ENCODE measurements around the gene PRMT1.

Gene PRMT1

DNA sequence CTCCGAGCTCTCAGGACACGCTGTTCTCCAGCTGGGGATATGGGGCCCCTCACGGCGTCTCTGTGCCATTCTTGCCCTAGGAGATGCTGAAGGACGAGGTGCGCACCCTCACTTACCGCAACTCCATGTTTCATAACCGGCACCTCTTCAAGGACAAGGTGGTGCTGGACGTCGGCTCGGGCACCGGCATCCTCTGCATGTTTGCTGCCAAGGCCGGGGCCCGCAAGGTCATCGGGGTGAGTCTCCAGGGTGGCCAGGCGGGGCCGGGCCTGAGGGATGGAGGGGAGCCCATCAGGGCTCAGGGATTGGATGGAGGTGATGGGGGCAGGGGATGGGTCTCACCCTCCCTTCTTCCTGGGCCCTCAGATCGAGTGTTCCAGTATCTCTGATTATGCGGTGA lies 4.8 kb downstream of the PRMT1 start:
- no peak overlapping the region for H3K4me3 ChIP-seq (ENCODE audit: low read length in 2 of 2)
- peaks cover 12 to 15% of the 10 kb centered on the region in 2 donors for H3K4me1 ChIP-seq (ENCODE audit: control insufficient read depth in 2 of 2, insufficient read depth in 2 of 2, low read length in 2 of 2)
- no peak overlapping the region for H3K27ac ChIP-seq (ENCODE audit: low read depth in 2 of 2, low read length in 2 of 2)
- no peaks in the 10 kb centered on the region for H3K9me3 ChIP-seq (ENCODE audit: control insufficient read depth in 2 of 2, low read length in 2 of 2)
- peaks cover 20 to 30% of the 10 kb centered on the region in 2 donors for H3K36me3 ChIP-seq (ENCODE audit: control insufficient read depth in 2 of 2, insufficient read depth in 2 of 2, low read length in 2 of 2)
- no peaks in the 10 kb centered on the region for H3K27me3 ChIP-seq (ENCODE audit: control insufficient read depth in 2 of 2, insufficient read depth in 2 of 2, low read length in 2 of 2)
- no peak overlapping the region for H3K9ac ChIP-seq (ENCODE audit: low read depth in 1 of 2, low read length in 2 of 2)

DNA sequence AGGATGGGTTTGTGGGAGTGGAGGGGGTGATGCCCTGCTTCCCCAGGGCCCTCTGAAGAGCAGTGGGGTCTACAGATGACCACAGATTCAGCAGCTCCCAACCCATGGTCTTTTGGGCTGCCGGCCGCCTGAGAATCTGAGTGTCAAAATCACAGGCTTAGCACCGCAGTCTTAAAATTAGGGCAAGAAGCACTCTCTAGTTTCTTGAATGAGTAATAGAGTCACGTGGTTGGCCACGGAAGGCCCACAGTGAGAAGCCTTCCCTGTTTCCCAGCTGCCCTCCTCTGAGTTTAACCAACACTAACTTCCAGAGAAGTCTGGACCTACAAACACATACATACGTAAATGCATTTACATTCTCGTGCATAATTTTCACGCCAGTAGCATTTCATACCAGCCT lies 5.2 kb downstream of the PRMT1 start:
- Histone ChIP-seq H3K27me3 (ENCODE audit: control insufficient read depth in 2 of 2, insufficient read depth in 2 of 2, low read length in 2 of 2) (no peaks in the 10 kb centered on the region), H3K9ac (ENCODE audit: low read depth in 1 of 2, low read length in 2 of 2) (no peak overlapping the region), H3K4me3 (ENCODE audit: low read length in 2 of 2) (no peak overlapping the region), H3K36me3 (ENCODE audit: control insufficient read depth in 2 of 2, insufficient read depth in 2 of 2, low read length in 2 of 2) (peaks cover 20 to 30% of the 10 kb centered on the region in 2 donors), H3K27ac (ENCODE audit: low read depth in 2 of 2, low read length in 2 of 2) (no peak overlapping the region), H3K4me1 (ENCODE audit: control insufficient read depth in 2 of 2, insufficient read depth in 2 of 2, low read length in 2 of 2) (peaks cover 12 to 15% of the 10 kb centered on the region in 2 donors), H3K9me3 (ENCODE audit: control insufficient read depth in 2 of 2, low read length in 2 of 2) (no peaks in the 10 kb centered on the region)

DNA sequence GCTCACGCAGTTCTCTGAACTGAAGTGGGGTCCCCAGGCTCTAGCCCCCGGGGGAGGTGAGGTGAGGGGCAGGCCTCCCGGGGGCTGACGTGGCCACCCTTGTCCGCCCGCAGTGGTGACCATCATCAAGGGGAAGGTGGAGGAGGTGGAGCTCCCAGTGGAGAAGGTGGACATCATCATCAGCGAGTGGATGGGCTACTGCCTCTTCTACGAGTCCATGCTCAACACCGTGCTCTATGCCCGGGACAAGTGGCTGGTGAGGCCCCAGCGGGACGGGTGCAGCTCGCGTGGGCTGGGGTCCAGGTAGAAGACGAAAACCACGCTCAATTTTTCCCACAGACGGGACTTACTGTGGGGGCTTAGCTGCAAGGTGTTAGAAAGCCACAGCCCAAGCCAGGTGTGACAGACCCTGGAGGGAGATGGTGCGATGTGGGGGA lies 6.8 kb downstream of the PRMT1 start:
- Histone ChIP-seq H3K27ac (ENCODE audit: low read depth in 2 of 2, low read length in 2 of 2) (no peak overlapping the region), H3K27me3 (ENCODE audit: control insufficient read depth in 2 of 2, insufficient read depth in 2 of 2, low read length in 2 of 2) (no peaks in the 10 kb centered on the region), H3K9me3 (ENCODE audit: control insufficient read depth in 2 of 2, low read length in 2 of 2) (no peaks in the 10 kb centered on the region), H3K36me3 (ENCODE audit: control insufficient read depth in 2 of 2, insufficient read depth in 2 of 2, low read length in 2 of 2) (peaks cover 20 to 30% of the 10 kb centered on the region in 2 donors), H3K9ac (ENCODE audit: low read depth in 1 of 2, low read length in 2 of 2) (no peak overlapping the region), H3K4me1 (ENCODE audit: control insufficient read depth in 2 of 2, insufficient read depth in 2 of 2, low read length in 2 of 2) (peaks cover 8 to 12% of the 10 kb centered on the region in 2 donors), H3K4me3 (ENCODE audit: low read length in 2 of 2) (no peak overlapping the region)

DNA sequence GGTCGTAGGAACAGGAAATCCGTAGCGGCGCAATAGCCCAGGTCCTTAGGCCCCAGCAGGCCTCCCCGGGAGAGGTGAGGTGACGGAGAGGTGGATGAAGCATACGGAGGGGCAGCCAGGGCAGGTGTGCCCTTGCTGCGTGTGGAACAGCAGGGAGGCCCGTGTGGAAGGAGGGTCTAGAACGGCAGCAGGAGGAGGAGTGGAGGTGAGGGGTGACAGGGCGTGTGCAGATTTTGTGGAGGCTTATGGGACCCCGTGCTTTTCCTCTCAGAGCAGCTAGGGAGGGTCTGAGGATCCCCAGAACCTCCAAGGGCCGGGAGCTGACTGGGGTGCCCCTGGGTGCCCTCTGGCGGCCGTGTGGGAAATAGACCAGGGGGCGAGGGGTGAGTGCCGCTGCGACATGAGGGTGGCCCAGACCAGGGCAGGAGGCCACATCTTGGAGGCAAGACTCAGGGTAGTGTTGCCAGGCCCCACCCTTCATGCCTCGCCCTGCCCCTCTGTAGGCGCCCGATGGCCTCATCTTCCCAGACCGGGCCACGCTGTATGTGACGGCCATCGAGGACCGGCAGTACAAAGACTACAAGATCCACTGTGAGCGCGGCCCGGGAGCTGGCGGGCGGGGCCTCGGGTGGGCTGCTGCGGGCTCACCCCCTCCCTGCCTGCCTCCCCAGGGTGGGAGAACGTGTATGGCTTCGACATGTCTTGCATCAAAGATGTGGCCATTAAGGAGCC lies 7.3 kb downstream of the PRMT1 start:
- H3K27me3 ChIP-seq (ENCODE audit: control insufficient read depth in 2 of 2, insufficient read depth in 2 of 2, low read length in 2 of 2): no peaks in the 10 kb centered on the region
- H3K4me1 ChIP-seq (ENCODE audit: control insufficient read depth in 2 of 2, insufficient read depth in 2 of 2, low read length in 2 of 2): peaks cover 8 to 10% of the 10 kb centered on the region in 2 donors
- H3K4me3 ChIP-seq (ENCODE audit: low read length in 2 of 2): no peak overlapping the region
- no peak overlapping the region for H3K9ac ChIP-seq (ENCODE audit: low read depth in 1 of 2, low read length in 2 of 2)
- H3K27ac ChIP-seq (ENCODE audit: low read depth in 2 of 2, low read length in 2 of 2): no peak overlapping the region
- H3K9me3 ChIP-seq (ENCODE audit: control insufficient read depth in 2 of 2, low read length in 2 of 2): no peaks in the 10 kb centered on the region
- H3K36me3 ChIP-seq (ENCODE audit: control insufficient read depth in 2 of 2, insufficient read depth in 2 of 2, low read length in 2 of 2): peaks cover 20 to 30% of the 10 kb centered on the region in 2 donors

DNA sequence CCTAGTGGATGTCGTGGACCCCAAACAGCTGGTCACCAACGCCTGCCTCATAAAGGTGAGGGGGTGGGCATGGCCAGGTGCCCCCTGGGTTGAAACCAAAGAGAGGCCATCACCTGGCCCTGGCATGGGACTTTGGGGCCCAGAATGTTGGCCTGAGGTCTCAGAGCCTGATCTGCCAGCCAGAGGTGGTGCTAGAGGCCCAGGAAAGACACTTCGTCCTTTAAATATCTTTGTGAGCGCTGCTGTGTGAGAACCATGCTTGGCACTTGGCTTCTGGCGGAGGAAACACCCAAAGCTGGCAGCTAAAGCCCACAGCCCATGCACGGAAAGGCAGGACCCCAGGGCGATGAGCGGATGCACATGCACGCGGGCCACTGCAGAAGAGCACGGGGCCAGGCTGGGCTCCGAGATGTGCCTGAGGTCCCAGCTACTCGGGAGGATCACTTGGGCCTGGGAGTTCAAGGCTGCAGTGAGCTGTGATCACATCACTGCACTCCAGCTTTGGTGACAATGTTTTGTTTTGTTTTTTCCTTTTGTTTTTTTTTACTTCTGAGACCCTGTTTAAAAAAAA lies 8.0 kb downstream of the PRMT1 start:
- H3K4me3 ChIP-seq (ENCODE audit: low read length in 2 of 2): no peak overlapping the region
- H3K36me3 ChIP-seq (ENCODE audit: control insufficient read depth in 2 of 2, insufficient read depth in 2 of 2, low read length in 2 of 2): peaks cover 20 to 30% of the 10 kb centered on the region in 2 donors
- H3K27ac ChIP-seq (ENCODE audit: low read depth in 2 of 2, low read length in 2 of 2): no peak overlapping the region
- H3K9ac ChIP-seq (ENCODE audit: low read depth in 1 of 2, low read length in 2 of 2): no peak overlapping the region
- no peaks in the 10 kb centered on the region for H3K27me3 ChIP-seq (ENCODE audit: control insufficient read depth in 2 of 2, insufficient read depth in 2 of 2, low read length in 2 of 2)
- H3K4me1 ChIP-seq (ENCODE audit: control insufficient read depth in 2 of 2, insufficient read depth in 2 of 2, low read length in 2 of 2): peaks cover 11 to 15% of the 10 kb centered on the region in 2 donors
- H3K9me3 ChIP-seq (ENCODE audit: control insufficient read depth in 2 of 2, low read length in 2 of 2): no peaks in the 10 kb centered on the region

DNA sequence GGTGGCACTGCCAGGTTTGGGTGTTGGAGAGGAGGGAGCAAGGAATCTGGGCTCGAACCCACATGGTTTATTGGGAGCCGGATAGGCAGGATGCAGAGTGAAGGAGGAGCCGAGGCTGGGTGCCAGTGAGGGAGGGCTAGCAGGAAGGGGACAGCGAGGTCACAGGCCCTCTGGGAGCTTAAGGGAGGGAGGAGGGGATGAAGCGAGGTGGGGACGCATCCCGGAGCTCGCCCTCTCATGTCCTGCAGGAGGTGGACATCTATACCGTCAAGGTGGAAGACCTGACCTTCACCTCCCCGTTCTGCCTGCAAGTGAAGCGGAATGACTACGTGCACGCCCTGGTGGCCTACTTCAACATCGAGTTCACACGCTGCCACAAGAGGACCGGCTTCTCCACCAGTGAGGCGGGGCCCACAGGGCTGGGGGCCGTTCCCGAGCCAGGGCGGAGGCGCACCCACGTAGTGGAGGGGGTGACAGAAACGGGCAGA lies 8.8 kb downstream of the PRMT1 start:
- peaks cover 14% of the 10 kb centered on the region in 2 donors for H3K4me1 ChIP-seq (ENCODE audit: control insufficient read depth in 2 of 2, insufficient read depth in 2 of 2, low read length in 2 of 2)
- no peaks in the 10 kb centered on the region for H3K9me3 ChIP-seq (ENCODE audit: control insufficient read depth in 2 of 2, low read length in 2 of 2)
- no peak overlapping the region for H3K9ac ChIP-seq (ENCODE audit: low read depth in 1 of 2, low read length in 2 of 2)
- H3K27ac ChIP-seq (ENCODE audit: low read depth in 2 of 2, low read length in 2 of 2): no peak overlapping the region
- peaks cover 20 to 29% of the 10 kb centered on the region in 2 donors for H3K36me3 ChIP-seq (ENCODE audit: control insufficient read depth in 2 of 2, insufficient read depth in 2 of 2, low read length in 2 of 2)
- peaks cover 0 to 6% of the 10 kb centered on the region in 2 donors for H3K27me3 ChIP-seq (ENCODE audit: control insufficient read depth in 2 of 2, insufficient read depth in 2 of 2, low read length in 2 of 2)
- H3K4me3 ChIP-seq (ENCODE audit: low read length in 2 of 2): no peak overlapping the region

DNA sequence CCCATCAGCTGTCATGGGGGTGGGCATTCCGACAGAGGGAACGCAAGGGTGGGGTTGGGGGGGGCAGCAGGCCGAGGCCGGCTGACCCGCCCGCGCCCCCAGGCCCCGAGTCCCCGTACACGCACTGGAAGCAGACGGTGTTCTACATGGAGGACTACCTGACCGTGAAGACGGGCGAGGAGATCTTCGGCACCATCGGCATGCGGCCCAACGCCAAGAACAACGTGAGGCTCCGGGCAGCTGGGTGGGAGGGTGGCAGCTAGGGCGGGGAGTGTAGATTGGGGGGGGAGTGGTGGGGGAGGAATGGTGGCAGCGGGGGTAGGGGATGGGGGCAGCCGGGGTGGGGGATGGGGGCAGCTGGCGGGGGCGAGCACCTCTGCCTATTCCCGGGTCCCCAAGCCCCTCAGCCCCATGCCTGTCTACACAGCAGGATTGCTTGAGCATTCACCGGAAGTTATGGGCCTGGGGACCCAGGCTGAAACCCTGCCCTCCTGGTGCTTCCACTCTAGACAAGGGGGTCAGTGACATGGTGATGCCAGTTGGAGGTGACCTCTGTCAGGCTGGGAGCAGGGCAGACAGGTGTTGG lies 9.5 kb downstream of the PRMT1 start:
- no peaks in the 10 kb centered on the region for H3K9me3 ChIP-seq (ENCODE audit: control insufficient read depth in 2 of 2, low read length in 2 of 2)
- H3K36me3 ChIP-seq (ENCODE audit: control insufficient read depth in 2 of 2, insufficient read depth in 2 of 2, low read length in 2 of 2): peaks cover 20 to 28% of the 10 kb centered on the region in 2 donors
- H3K4me3 ChIP-seq (ENCODE audit: low read length in 2 of 2): no peak overlapping the region
- no peak overlapping the region for H3K9ac ChIP-seq (ENCODE audit: low read depth in 1 of 2, low read length in 2 of 2)
- no peak overlapping the region for H3K27ac ChIP-seq (ENCODE audit: low read depth in 2 of 2, low read length in 2 of 2)
- peaks cover 5 to 11% of the 10 kb centered on the region in 2 donors for H3K27me3 ChIP-seq (ENCODE audit: control insufficient read depth in 2 of 2, insufficient read depth in 2 of 2, low read length in 2 of 2)
- peaks cover 13 to 14% of the 10 kb centered on the region in 2 donors for H3K4me1 ChIP-seq (ENCODE audit: control insufficient read depth in 2 of 2, insufficient read depth in 2 of 2, low read length in 2 of 2)

DNA sequence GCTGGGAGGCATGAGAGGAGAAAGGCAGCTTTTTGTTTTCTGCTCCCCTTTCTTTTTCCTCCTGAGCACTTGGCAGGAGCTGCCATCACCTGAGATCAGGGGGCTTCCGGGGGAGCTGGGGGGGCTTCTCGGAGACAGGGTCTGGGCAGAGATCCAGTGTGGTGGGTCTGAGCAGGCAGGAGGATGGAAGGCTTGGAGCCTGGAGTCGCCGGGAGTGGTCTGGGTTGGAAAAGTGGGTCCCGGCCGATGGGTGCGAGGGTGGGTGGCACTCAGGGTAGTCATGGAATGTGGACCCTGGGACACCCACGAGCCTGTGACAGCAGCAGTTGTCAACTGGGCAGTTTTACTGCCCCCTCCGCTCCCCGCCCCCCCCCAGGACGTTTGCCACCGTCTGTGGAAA lies 10.1 kb downstream of the PRMT1 start:
- H3K36me3 ChIP-seq (ENCODE audit: control insufficient read depth in 2 of 2, insufficient read depth in 2 of 2, low read length in 2 of 2): peaks cover 15 to 26% of the 10 kb centered on the region in 2 donors
- peaks cover 7 to 14% of the 10 kb centered on the region in 2 donors for H3K27me3 ChIP-seq (ENCODE audit: control insufficient read depth in 2 of 2, insufficient read depth in 2 of 2, low read length in 2 of 2)
- no peaks in the 10 kb centered on the region for H3K9me3 ChIP-seq (ENCODE audit: control insufficient read depth in 2 of 2, low read length in 2 of 2)
- no peak overlapping the region for H3K27ac ChIP-seq (ENCODE audit: low read depth in 2 of 2, low read length in 2 of 2)
- peaks cover 13 to 14% of the 10 kb centered on the region in 2 donors for H3K4me1 ChIP-seq (ENCODE audit: control insufficient read depth in 2 of 2, insufficient read depth in 2 of 2, low read length in 2 of 2)
- no peak overlapping the region for H3K4me3 ChIP-seq (ENCODE audit: low read length in 2 of 2)
- H3K9ac ChIP-seq (ENCODE audit: low read depth in 1 of 2, low read length in 2 of 2): no peak overlapping the region

DNA sequence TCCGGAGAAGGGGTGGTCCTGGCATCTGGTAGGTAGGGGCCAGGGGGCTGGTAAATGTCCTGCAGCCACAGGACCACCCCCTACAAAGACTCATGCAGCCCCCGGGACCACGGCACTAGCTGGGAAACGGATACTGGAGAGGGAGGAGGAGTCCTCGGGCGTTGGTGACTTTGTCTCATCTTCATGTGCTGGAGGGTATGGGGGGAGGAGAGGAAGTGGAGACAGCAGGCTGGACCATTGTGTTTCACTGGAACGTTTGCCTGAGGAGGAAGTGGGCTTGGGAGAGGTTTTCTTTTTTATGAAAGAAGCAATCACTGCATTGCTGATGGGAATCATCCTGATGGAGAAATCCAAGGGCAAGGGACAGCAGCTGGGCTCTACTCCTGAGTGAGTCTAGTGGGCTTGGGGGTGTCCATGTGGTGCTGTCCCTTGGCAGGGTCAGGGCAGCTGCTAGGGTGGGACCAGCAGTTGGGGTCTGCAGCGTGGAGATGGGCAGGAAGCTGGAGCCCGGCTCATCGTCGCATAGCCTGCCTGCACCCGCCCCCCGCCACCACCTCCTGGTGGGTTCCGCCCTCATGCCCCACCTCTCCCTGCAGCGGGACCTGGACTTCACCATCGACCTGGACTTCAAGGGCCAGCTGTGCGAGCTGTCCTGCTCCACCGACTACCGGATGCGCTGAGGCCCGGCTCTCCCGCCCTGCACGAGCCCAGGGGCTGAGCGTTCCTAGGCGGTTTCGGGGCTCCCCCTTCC lies 10.7 kb downstream of the PRMT1 start:
- H3K9ac ChIP-seq (ENCODE audit: low read depth in 1 of 2, low read length in 2 of 2): no peak overlapping the region
- H3K27me3 ChIP-seq (ENCODE audit: control insufficient read depth in 2 of 2, insufficient read depth in 2 of 2, low read length in 2 of 2): peaks cover 10 to 14% of the 10 kb centered on the region in 2 donors
- no peaks in the 10 kb centered on the region for H3K9me3 ChIP-seq (ENCODE audit: control insufficient read depth in 2 of 2, low read length in 2 of 2)
- H3K4me3 ChIP-seq (ENCODE audit: low read length in 2 of 2): no peak overlapping the region
- peaks cover 13 to 14% of the 10 kb centered on the region in 2 donors for H3K4me1 ChIP-seq (ENCODE audit: control insufficient read depth in 2 of 2, insufficient read depth in 2 of 2, low read length in 2 of 2)
- no peak overlapping the region for H3K27ac ChIP-seq (ENCODE audit: low read depth in 2 of 2, low read length in 2 of 2)
- H3K36me3 ChIP-seq (ENCODE audit: control insufficient read depth in 2 of 2, insufficient read depth in 2 of 2, low read length in 2 of 2): peaks cover 12 to 20% of the 10 kb centered on the region in 2 donors
